ENCODE measurements around the gene ERLEC1.

DNA sequence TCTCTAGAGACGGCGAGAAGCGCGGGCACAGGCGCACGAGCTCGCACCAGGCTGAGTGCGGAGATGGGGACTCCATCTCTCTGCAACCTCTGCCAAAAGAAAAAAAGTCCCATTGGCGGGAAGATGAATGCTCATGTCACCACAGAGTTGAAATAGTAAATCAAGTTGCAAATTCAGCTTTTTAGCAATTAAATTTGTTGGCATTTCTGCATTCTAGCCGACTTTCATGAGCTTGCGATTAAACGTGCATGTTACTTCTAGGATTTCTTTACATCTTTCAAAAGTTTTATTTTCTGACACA lies 18.7 kb upstream of the ERLEC1 start:
- TF ChIP-seq, protein P1, sequence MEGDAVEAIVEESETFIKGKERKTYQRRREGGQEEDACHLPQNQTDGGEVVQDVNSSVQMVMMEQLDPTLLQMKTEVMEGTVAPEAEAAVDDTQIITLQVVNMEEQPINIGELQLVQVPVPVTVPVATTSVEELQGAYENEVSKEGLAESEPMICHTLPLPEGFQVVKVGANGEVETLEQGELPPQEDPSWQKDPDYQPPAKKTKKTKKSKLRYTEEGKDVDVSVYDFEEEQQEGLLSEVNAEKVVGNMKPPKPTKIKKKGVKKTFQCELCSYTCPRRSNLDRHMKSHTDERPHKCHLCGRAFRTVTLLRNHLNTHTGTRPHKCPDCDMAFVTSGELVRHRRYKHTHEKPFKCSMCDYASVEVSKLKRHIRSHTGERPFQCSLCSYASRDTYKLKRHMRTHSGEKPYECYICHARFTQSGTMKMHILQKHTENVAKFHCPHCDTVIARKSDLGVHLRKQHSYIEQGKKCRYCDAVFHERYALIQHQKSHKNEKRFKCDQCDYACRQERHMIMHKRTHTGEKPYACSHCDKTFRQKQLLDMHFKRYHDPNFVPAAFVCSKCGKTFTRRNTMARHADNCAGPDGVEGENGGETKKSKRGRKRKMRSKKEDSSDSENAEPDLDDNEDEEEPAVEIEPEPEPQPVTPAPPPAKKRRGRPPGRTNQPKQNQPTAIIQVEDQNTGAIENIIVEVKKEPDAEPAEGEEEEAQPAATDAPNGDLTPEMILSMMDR (IDR thresholded peaks at IDR 0.05) = no peak
- TF ChIP-seq EP300 (IDR thresholded peaks at IDR 0.05) (no peak), POLR2A (IDR thresholded peaks at IDR 0.05) (no peak)

All from upper lobe of left lung (tissue), 4 donors.